GM12891 (cell line): ENCODE results near the gene UBE2D4.

Source experiments
- POLR2A ChIP-seq: IDR thresholded peaks from 2 replicates; pipeline ENCODE4 v1.6.1; 2011; ENCODE audit warnings: low read depth, low read length, control low read depth
- POLR2AphosphoS5 ChIP-seq: IDR thresholded peaks from 2 replicates; pipeline ENCODE4 v1.6.1; 2011; ENCODE audit warnings: low read depth, low read length, control low read depth
- SPI1 ChIP-seq: IDR thresholded peaks from 2 replicates; pipeline ENCODE4 v1.6.1; 2011; ENCODE audit warnings: low read depth, low read length, control low read depth

DNA sequence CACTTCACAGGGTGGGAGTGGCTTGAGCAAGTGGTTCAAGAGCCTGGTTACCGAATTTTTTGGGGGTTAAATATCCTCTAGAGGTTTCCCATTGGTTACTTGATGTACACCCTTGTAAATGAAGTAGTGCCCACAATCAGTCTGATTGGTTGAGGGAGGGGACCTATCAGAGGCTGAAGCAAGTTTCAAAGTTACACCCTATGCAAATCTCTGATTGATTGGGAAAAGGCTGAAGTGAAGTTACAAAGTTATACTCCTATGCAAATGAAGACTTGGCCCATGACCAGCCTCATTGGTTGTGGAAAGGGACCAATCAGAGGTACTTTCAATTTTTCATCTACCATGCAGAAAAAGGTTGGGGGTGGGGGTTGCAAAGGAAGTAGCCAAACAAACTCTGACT, 34.7 kb downstream of the UBE2D4 start:
- TF ChIP-seq POLR2AphosphoS5 (no peak), POLR2A (no peak), SPI1 (no peak)
